Lower leg skin (tissue), 4 donors: ENCODE results near the gene MYPN. TPM values are rescaled to one million over a fixed set of nuclear protein-coding genes. Genes with fewer than 3 reads are reported as not detected.

Source experiments
- DNase-seq, 2 donors: peaks; one replicate each; pipeline ENCODE4 v3.0.0-alpha.2; 2019; ENCODE audit warnings: low spot score in 2 of 2
- H3K4me3 ChIP-seq: fragments of 200-600 bp; sonication (generic); 2 replicates; pipeline ENCODE4 v1.5.1; 2017; ENCODE audit warnings: mild to moderate bottlenecking, low read depth; ENCODE audit not compliant: poor library complexity, severe bottlenecking
- CTCF ChIP-seq, 3 donors: fragments of 450-650 bp; IDR thresholded peaks; one replicate each; pipeline ENCODE4 v1.5.1; 2016; ENCODE audit warnings: antibody characterized with exemption in 3 of 3, mild to moderate bottlenecking in 3 of 3, moderate library complexity in 2 of 3
- POLR2A ChIP-seq, 2 donors: fragments of 450-650 bp; IDR thresholded peaks; one replicate each; pipeline ENCODE4 v1.6.1; 2016 to 2017; ENCODE audit warnings: antibody characterized with exemption in 2 of 2, mild to moderate bottlenecking in 1 of 2, moderate library complexity in 1 of 2
- WGBS, 2 donors: methylation state at CpG; one replicate each; pipeline ENCODE4 v1.1.5; 2018; 5-methylcytosine and 5-hydroxymethylcytosine counted together
- intact Hi-C: fragments of 100-400 bp; cut with DNase I; formaldehyde crosslinking; loops from one replicate; pipeline ENCODE4 v1.15.0; 2023; ENCODE audit warnings: low total_unique reads
- total RNA-seq, 4 donors: library from RNA; depleted of rRNA; stranded (reverse); fragments of >200 nt; gene quantifications; one replicate each; pipeline ENCODE4 v1.1.0, GENCODE V29; 2016

Gene MYPN
- under 1 TPM in 1 of 4 donors, not detected in 3; 0.52 TPM for total RNA-seq

- H3K4me3 ChIP-seq: no peak within 1 kb of the TSS
- DNase-seq: no peak
- WGBS, 2 donors: 84 to 90% methylated on average over 3 of the region's 3 CpGs
- no peak for TF ChIP-seq POLR2A (IDR thresholded peaks at IDR 0.05)
- TF ChIP-seq CTCF (IDR thresholded peaks at IDR 0.05): no peak
- intact Hi-C loops: no loop called here
Observed at GRCh38 chr10:68109331-68109730, at the start of gene MYPN. Gene MYPN, plus strand, starts transcription at chr10:68109488. Its CDS starts 11,951 bp downstream, at chr10:68121439.

- intact Hi-C loops: no loop called here
- H3K4me3 ChIP-seq: no peak overlapping the region
- DNase-seq: no peak
- WGBS, 2 donors: 67 to 79% methylated on average over 4 of the region's 4 CpGs
- TF ChIP-seq CTCF (IDR thresholded peaks at IDR 0.05) (no peak), POLR2A (IDR thresholded peaks at IDR 0.05) (no peak)
Observed at GRCh38 chr10:68067029-68067428, 42.3 kb upstream of the MYPN start.

- intact Hi-C loops: no loop called here
- no peak for TF ChIP-seq CTCF (IDR thresholded peaks at IDR 0.05)
- TF ChIP-seq POLR2A (IDR thresholded peaks at IDR 0.05): no peak
- DNase-seq: no peak
- 75 to 81% methylated on average over 3 of the region's 3 CpGs for WGBS, 2 donors
- no peak overlapping the region for H3K4me3 ChIP-seq
Observed at GRCh38 chr10:68067508-68067907, 41.8 kb upstream of the MYPN start.

- 8 to 11% methylated on average over 3 of the region's 3 CpGs for WGBS, 2 donors
- DNase-seq: no peak
- H3K4me3 ChIP-seq: peak overlapping the region; percentile 97
- intact Hi-C loops: no loop called here
- TF ChIP-seq POLR2A (IDR thresholded peaks at IDR 0.05) (no peak), CTCF (IDR thresholded peaks at IDR 0.05) (no peak)
Observed at GRCh38 chr10:68073631-68074030, 35.7 kb upstream of the MYPN start.

- TF ChIP-seq POLR2A (IDR thresholded peaks at IDR 0.05) (no peak), CTCF (IDR thresholded peaks at IDR 0.05) (no peak)
- 0 to 1% methylated on average over 21 to 22 of the region's 27 CpGs for WGBS, 2 donors
- no peak for DNase-seq
- peak overlapping the region; percentile 97 for H3K4me3 ChIP-seq
- intact Hi-C loops: no loop called here
Observed at GRCh38 chr10:68074031-68074774, 35.1 kb upstream of the MYPN start.
